ENCODE measurements around the gene TARM1.

GRCh38 chr19:54042989-54043388 lies 38.2 kb downstream of the TARM1 start:
- TF ChIP-seq, protein P1, sequence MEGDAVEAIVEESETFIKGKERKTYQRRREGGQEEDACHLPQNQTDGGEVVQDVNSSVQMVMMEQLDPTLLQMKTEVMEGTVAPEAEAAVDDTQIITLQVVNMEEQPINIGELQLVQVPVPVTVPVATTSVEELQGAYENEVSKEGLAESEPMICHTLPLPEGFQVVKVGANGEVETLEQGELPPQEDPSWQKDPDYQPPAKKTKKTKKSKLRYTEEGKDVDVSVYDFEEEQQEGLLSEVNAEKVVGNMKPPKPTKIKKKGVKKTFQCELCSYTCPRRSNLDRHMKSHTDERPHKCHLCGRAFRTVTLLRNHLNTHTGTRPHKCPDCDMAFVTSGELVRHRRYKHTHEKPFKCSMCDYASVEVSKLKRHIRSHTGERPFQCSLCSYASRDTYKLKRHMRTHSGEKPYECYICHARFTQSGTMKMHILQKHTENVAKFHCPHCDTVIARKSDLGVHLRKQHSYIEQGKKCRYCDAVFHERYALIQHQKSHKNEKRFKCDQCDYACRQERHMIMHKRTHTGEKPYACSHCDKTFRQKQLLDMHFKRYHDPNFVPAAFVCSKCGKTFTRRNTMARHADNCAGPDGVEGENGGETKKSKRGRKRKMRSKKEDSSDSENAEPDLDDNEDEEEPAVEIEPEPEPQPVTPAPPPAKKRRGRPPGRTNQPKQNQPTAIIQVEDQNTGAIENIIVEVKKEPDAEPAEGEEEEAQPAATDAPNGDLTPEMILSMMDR (IDR thresholded peaks at IDR 0.05) = no peak
- no peak for TF ChIP-seq POLR2A (IDR thresholded peaks at IDR 0.05)

Measured in uterus (tissue), 2 donors.